Activated CD8-positive, alpha-beta T cell treated with anti-CD3 and anti-CD28 coated beads for 36 hours (primary cell): ENCODE data around the gene PDE8B. TPM values are rescaled to one million over a fixed set of nuclear protein-coding genes. Genes with fewer than 3 reads are reported as not detected.
A peak's percentile ranks its signal among the peaks of the same experiment; 100 is the strongest.

Experiments
- ATAC-seq: fragments of 200-7000 bp; cut with Tn5 transposase; one replicate; pipeline ENCODE4 v1.10.0; 2021; ENCODE audit warnings: mild to moderate bottlenecking, moderate library complexity
- CTCF ChIA-PET: fragments of 350-600 bp; sonication (Branson Sonifier 250); formaldehyde crosslinking; loops from one replicate; lab custom pipeline; 2021; ENCODE audit warnings: antibody characterized with exemption; lab: Charles Lee
- POLR2A ChIA-PET: fragments of 350-600 bp; sonication (Branson Sonifier 250); formaldehyde crosslinking; loops from one replicate; lab custom pipeline; 2021; ENCODE audit warnings: antibody characterized with exemption; lab: Charles Lee
- DNase-seq: peaks from one replicate; pipeline ENCODE4 v3.0.0-alpha.2; 2020
- H3K27ac Mint-ChIP-seq: one replicate; pipeline ENCODE4 v1.8.0; 2021; ENCODE audit warnings: mild to moderate bottlenecking, mixed read lengths
- H3K27me3 Mint-ChIP-seq: one replicate; pipeline ENCODE4 v1.8.0; 2021; ENCODE audit warnings: mixed read lengths
- H3K36me3 Mint-ChIP-seq: one replicate; pipeline ENCODE4 v1.8.0; 2021; ENCODE audit warnings: low read depth, mixed read lengths
- H3K4me1 Mint-ChIP-seq: one replicate; pipeline ENCODE4 v1.8.0; 2021; ENCODE audit warnings: low read depth, mixed read lengths
- H3K4me3 Mint-ChIP-seq: one replicate; pipeline ENCODE4 v1.8.0; 2021; ENCODE audit warnings: mild to moderate bottlenecking, moderate library complexity, mixed read lengths
- H3K9me3 Mint-ChIP-seq: one replicate; pipeline ENCODE4 v1.8.0; 2021; ENCODE audit warnings: mixed read lengths
- intact Hi-C: fragments of 100-400 bp; cut with micrococcal nuclease; formaldehyde crosslinking; loops from one replicate; pipeline ENCODE4 v1.10.0; 2022
- total RNA-seq, 2 experiments: library from RNA; stranded (reverse); gene quantifications; one replicate each; pipeline ENCODE4 v1.2.3, GENCODE V29; 2021
- TF ChIP-seq, protein P1 (sequence below): fragments of 200-600 bp; IDR thresholded peaks from one replicate; pipeline ENCODE4 v1.8.0; 2022; ENCODE audit warnings: antibody characterized with exemption, mild to moderate bottlenecking

Gene PDE8B
- total RNA-seq, 2 experiments from 2014 or later: 0.47 TPM; not detected in 1

DNA sequence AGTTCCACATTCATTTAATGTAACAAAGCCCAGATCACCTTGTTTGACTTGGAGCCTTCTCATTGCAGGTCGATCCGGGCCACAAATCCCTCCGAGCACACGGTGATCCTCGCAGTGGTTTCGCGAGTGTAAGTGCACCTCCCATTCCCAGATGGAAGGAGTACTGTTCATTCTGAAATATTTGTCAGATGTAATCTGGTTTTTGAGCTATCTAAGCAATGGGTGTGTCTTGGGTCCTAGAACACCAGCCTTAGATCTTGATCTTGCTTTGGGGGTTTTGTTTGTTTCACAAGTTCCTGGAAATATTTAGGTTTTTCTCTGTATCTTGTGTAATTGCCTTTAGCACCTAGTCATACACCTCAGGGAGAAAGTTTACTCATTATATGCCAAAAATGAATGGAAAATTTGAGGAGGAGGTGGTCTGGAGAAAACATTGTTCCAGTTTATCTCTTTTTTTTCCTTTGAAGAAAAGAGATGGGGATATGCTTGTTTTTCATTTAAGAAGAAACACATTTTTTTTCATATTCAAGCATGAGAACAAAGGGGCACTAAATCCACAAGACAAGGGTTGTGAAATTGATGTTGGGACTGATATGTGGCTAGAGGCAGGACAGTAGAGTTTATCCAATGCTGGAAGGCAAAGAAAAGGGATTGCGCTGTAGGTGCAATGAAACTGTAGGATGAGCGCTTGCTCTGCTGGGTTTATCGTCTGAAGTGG, 118.6 kb downstream of the PDE8B start:
- CTCF ChIA-PET: interaction anchor here (1.3 kb wide), 1 partner anchor 21 kb away, joined by 4 read pairs; no protein-coding TSS in a partner anchor
- POLR2A ChIA-PET: no interaction called here
- intact Hi-C loops: no loop called here

DNA sequence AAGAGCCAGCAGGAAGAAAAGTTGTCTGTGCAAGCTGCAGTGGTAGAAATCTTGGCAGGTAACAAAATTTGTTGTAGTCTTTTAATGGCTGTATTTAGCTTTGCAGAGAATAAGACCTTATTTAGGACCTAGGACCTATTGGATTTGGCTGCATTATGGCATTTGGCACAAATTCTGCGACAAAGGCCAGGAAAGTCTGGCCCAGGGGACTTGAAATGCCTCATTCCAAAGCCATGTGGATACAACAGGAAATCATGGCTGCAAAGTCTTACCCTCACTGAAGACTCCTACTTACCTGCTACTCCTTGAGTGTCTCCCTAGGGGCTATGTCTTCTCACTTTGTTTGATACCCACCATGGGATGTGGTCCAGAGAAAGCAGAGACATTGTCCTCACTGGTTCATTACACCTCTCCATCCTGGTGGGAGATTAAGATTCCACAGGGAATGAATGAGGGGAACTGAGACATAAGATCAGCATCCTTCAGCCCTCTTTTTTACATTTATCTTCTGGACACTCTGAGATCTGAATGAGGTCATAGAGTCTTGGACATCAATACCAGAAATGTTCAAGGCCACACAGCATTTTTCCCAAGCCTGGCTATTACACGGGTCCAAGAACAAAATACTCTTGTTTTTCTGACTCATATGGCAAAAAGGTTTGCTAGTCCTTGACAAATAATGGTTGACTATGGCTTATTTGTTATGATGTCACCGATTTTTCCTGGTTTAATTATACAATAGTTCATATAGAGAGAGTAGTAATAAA, 119.4 kb downstream of the PDE8B start:
- Mint-ChIP-seq H3K4me3 (no peak overlapping the region), H3K4me1 (peaks cover 22% of the 10 kb centered on the region), H3K36me3 (no peaks in the 10 kb centered on the region), H3K27ac (peak overlapping the region; percentile 77), H3K9me3 (no peaks in the 10 kb centered on the region), H3K27me3 (peaks cover 7% of the 10 kb centered on the region)
- ATAC-seq (no peak), DNase-seq (no peak)
- CTCF ChIA-PET: no interaction called here
- TF ChIP-seq, protein P1, sequence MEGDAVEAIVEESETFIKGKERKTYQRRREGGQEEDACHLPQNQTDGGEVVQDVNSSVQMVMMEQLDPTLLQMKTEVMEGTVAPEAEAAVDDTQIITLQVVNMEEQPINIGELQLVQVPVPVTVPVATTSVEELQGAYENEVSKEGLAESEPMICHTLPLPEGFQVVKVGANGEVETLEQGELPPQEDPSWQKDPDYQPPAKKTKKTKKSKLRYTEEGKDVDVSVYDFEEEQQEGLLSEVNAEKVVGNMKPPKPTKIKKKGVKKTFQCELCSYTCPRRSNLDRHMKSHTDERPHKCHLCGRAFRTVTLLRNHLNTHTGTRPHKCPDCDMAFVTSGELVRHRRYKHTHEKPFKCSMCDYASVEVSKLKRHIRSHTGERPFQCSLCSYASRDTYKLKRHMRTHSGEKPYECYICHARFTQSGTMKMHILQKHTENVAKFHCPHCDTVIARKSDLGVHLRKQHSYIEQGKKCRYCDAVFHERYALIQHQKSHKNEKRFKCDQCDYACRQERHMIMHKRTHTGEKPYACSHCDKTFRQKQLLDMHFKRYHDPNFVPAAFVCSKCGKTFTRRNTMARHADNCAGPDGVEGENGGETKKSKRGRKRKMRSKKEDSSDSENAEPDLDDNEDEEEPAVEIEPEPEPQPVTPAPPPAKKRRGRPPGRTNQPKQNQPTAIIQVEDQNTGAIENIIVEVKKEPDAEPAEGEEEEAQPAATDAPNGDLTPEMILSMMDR: no peak
- intact Hi-C loops: no loop called here
- POLR2A ChIA-PET: no interaction called here

More for the DNA sequence above, 118.6 kb downstream of the PDE8B start:
- H3K9me3 Mint-ChIP-seq: no peaks in the 10 kb centered on the region
- no peaks in the 10 kb centered on the region for H3K36me3 Mint-ChIP-seq
- TF ChIP-seq, protein P1: no peak
- H3K4me3 Mint-ChIP-seq: no peak overlapping the region
- ATAC-seq (peak; percentile 87), DNase-seq (no peak)
- H3K4me1 Mint-ChIP-seq: peaks cover 22% of the 10 kb centered on the region
- peaks cover 7% of the 10 kb centered on the region for H3K27me3 Mint-ChIP-seq
- peak overlapping the region; percentile 77 for H3K27ac Mint-ChIP-seq

DNA sequence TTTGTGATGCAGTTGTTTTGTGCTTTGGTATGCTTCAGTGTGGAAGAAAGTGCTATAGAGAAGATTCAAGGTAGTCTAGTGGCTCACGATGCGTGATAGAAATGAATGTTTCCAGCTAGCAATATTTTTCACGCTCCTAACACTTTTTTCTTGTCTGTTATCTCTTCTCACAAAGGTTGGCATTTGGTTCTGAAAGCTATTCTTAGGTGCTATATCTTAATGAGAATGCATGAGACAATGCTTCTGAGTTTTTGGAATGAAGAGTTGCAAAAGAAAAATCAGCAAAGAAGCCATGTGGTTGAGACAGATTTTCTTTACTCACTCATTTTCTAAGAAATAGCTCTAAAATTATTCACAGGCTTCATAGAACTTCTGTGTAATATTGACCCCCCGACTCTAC, 122.6 kb downstream of the PDE8B start:
- ChIA-PET CTCF (interaction anchor here (1.8 kb wide), 1 partner anchor 46 kb away, joined by 6 read pairs; no protein-coding TSS in a partner anchor), POLR2A (no interaction called here)
- H3K9me3 Mint-ChIP-seq: no peaks in the 10 kb centered on the region
- no peak overlapping the region for H3K27ac Mint-ChIP-seq
- intact Hi-C loops: no loop called here
- TF ChIP-seq, protein P1: no peak
- peaks cover 7% of the 10 kb centered on the region for H3K27me3 Mint-ChIP-seq
- DNase-seq: no peak
- peaks cover 19% of the 10 kb centered on the region for H3K4me1 Mint-ChIP-seq
- no peak for ATAC-seq
- H3K4me3 Mint-ChIP-seq: no peak overlapping the region
- no peaks in the 10 kb centered on the region for H3K36me3 Mint-ChIP-seq

DNA sequence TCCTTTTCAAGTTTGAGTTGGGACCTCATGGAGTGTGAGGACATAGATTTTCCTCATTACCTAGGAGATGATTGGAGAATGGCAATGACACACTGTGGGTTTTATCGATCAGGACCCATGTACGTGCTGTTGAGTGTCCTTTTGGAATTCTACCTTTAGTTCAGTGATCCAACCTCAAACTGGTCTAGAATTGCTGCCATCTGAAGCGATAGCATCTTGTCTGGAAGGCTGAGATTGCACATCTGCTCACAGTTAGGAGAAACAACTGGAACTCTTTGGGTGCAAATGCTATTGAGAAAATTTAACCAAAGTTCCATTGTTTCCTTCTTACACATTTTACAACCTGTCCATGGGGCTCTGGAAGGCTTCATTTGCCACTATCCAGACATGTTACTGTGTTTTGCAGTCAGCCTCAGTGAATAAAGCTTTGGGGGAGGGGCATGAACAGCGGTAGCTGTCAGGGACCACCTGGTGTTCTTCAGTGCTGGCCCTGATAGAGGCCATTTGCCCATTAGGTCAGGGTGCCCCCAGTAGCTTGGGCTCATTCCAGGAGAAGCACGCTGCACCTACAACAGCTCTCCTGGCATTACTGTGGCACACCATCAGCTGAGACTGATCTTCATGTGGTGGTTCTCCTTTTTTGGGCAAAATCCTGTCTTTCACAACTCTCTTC, 123.1 kb downstream of the PDE8B start:
- peaks cover 7% of the 10 kb centered on the region for H3K27me3 Mint-ChIP-seq
- H3K9me3 Mint-ChIP-seq: no peaks in the 10 kb centered on the region
- no peak for DNase-seq
- ATAC-seq: no peak
- H3K36me3 Mint-ChIP-seq: no peaks in the 10 kb centered on the region
- TF ChIP-seq, protein P1: no peak
- H3K4me1 Mint-ChIP-seq: peaks cover 14% of the 10 kb centered on the region
- POLR2A ChIA-PET: no interaction called here
- H3K27ac Mint-ChIP-seq: no peak overlapping the region
- CTCF ChIA-PET: interaction anchor here (1.8 kb wide), 1 partner anchor 46 kb away, joined by 6 read pairs; no protein-coding TSS in a partner anchor
- intact Hi-C loops: no loop called here
- no peak overlapping the region for H3K4me3 Mint-ChIP-seq
